ENCODE measurements around the gene NCK1. TPM values are rescaled to one million over a fixed set of nuclear protein-coding genes. Genes with fewer than 3 reads are reported as not detected.
A peak's percentile ranks its signal among the peaks of the same experiment; 100 is the strongest.

The NCK1 gene
- total RNA-seq, 1 donor from 2014 or later, result 43.7 TPM

DNA sequence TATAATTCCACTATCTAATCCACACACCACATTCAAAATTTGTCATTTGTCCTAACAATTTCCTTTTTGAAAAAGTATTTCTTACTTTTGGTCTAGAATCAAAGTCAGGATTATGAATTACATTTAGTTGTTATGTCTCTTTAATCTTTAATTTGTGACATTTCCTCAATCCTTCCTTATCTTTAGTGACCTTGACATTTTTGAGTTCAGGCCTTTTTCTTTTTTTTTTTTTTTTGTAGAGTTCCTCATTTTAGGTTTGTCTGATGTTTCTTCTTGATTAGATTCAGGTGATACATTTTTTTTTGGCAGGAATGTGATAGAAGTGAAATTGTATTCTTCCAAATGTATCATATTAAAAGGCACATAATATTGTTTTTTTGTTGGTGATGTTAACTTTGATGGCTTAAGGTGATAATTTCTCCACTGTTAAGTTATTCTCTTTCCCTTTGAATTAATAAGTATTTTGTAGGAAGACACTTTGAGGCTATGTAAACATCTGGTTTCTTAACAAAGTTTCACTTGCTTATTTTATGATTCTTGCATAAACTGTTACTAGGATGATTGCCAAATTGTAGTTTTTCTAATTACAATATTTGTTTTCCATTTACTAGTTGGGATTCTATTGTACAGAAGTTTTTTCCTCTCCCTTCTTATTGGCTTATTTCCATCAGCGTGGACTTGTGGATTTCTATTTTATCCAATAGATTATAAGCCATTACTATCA lies 26.8 kb upstream of the NCK1 start:
- Histone ChIP-seq H3K4me3 (ENCODE audit: insufficient read depth, low read depth, low read length) (no peak overlapping the region), H4K20me1 (ENCODE audit: insufficient read depth, low read length) (peaks cover 24% of the 10 kb centered on the region), H3K9me3 (ENCODE audit: insufficient read depth, low read depth, low read length) (no peaks in the 10 kb centered on the region), H3K36me3 (ENCODE audit: insufficient read depth, low read length) (no peaks in the 10 kb centered on the region), H3K27me3 (ENCODE audit: insufficient read depth, low read length) (no peaks in the 10 kb centered on the region), H3K4me2 (ENCODE audit: low read length) (no peak overlapping the region), H2AFZ (ENCODE audit: low read depth, low read length) (no peak overlapping the region), H3K79me2 (ENCODE audit: insufficient read depth, low read length) (peaks cover 76% of the 10 kb centered on the region), H3K27ac (ENCODE audit: low read depth, low read length) (no peak overlapping the region), H3K4me1 (ENCODE audit: insufficient read depth, low read length) (peaks cover 17% of the 10 kb centered on the region), H3K9ac (ENCODE audit: low read length) (no peak overlapping the region)
- H3K27ac Mint-ChIP-seq (ENCODE audit: unreplicated experiment), result no peak overlapping the region
- peaks cover 33% of the 10 kb centered on the region for H3K4me1 Mint-ChIP-seq (ENCODE audit: low read depth, unreplicated experiment)
- no peaks in the 10 kb centered on the region for H3K27me3 Mint-ChIP-seq (ENCODE audit: low read depth, unreplicated experiment)
- FAIRE-seq (no peak), DNase-seq (ENCODE audit: low read depth) (no peak)
- no peaks in the 10 kb centered on the region for H3K36me3 Mint-ChIP-seq (ENCODE audit: low read depth, unreplicated experiment)
- no peak overlapping the region for H3K4me3 Mint-ChIP-seq (ENCODE audit: unreplicated experiment)
- H3K9me3 Mint-ChIP-seq (ENCODE audit: unreplicated experiment), result no peaks in the 10 kb centered on the region
- TF ChIP-seq, protein P1, sequence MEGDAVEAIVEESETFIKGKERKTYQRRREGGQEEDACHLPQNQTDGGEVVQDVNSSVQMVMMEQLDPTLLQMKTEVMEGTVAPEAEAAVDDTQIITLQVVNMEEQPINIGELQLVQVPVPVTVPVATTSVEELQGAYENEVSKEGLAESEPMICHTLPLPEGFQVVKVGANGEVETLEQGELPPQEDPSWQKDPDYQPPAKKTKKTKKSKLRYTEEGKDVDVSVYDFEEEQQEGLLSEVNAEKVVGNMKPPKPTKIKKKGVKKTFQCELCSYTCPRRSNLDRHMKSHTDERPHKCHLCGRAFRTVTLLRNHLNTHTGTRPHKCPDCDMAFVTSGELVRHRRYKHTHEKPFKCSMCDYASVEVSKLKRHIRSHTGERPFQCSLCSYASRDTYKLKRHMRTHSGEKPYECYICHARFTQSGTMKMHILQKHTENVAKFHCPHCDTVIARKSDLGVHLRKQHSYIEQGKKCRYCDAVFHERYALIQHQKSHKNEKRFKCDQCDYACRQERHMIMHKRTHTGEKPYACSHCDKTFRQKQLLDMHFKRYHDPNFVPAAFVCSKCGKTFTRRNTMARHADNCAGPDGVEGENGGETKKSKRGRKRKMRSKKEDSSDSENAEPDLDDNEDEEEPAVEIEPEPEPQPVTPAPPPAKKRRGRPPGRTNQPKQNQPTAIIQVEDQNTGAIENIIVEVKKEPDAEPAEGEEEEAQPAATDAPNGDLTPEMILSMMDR (IDR thresholded peaks at IDR 0.05; ENCODE audit: insufficient read depth, low read depth, low read length), result no peak
- no peak for TF ChIP-seq EZH2 (IDR thresholded peaks at IDR 0.05; ENCODE audit: insufficient read depth, low read length)

DNA sequence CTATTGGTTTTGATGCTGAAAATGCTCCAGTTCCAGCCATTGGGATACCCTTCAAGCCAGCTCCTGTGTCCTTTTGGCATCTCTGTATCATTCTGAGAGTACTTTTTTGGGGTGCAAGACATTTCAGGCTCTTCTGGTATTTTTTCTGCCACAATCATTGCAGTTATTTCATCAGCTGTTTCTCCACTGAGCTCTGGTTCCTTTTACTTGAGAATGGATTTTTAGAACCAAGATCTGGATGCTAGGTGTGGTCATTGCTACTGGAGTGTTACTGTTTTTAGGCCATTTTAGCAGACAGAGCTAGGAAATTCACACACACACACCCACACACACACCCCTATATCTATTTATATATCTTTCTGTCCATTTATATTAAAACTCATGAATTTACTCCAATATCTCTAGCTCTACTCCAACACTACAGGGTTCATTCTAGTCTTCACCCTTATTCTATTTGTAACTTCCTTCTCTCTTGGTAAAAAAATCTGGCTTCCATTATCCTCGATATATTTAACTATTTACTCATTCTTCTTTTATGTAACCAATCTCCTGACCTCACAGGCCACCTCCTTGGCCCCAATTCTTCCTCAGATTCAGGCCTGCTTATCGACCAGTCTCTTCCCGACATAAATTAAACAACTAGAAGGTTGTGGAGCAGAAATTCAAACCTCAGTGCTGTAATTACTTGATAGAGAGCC lies 26.0 kb upstream of the NCK1 start:
- H3K4me1 ChIP-seq (ENCODE audit: insufficient read depth, low read length), result peaks cover 18% of the 10 kb centered on the region
- DNase-seq (ENCODE audit: low read depth) (peak; percentile 12), FAIRE-seq (no peak)
- Mint-ChIP-seq H3K4me1 (ENCODE audit: low read depth, unreplicated experiment) (peaks cover 29% of the 10 kb centered on the region), H3K9me3 (ENCODE audit: unreplicated experiment) (no peaks in the 10 kb centered on the region), H3K36me3 (ENCODE audit: low read depth, unreplicated experiment) (no peaks in the 10 kb centered on the region), H3K4me3 (ENCODE audit: unreplicated experiment) (no peak overlapping the region), H3K27ac (ENCODE audit: unreplicated experiment) (no peak overlapping the region), H3K27me3 (ENCODE audit: low read depth, unreplicated experiment) (no peaks in the 10 kb centered on the region)
- H3K4me3 ChIP-seq (ENCODE audit: insufficient read depth, low read depth, low read length), result no peak overlapping the region
- TF ChIP-seq, protein P1 (IDR thresholded peaks at IDR 0.05; ENCODE audit: insufficient read depth, low read depth, low read length), result no peak
- TF ChIP-seq EZH2 (IDR thresholded peaks at IDR 0.05; ENCODE audit: insufficient read depth, low read length), result no peak
- H4K20me1 ChIP-seq (ENCODE audit: insufficient read depth, low read length), result peaks cover 25% of the 10 kb centered on the region
- H3K36me3 ChIP-seq (ENCODE audit: insufficient read depth, low read length), result no peaks in the 10 kb centered on the region
- H3K79me2 ChIP-seq (ENCODE audit: insufficient read depth, low read length), result peaks cover 76% of the 10 kb centered on the region
- no peak overlapping the region for H3K9ac ChIP-seq (ENCODE audit: low read length)
- H3K9me3 ChIP-seq (ENCODE audit: insufficient read depth, low read depth, low read length), result no peaks in the 10 kb centered on the region
- peak overlapping the region; percentile 15 for H3K4me2 ChIP-seq (ENCODE audit: low read length)
- H2AFZ ChIP-seq (ENCODE audit: low read depth, low read length), result no peak overlapping the region
- no peak overlapping the region for H3K27ac ChIP-seq (ENCODE audit: low read depth, low read length)
- H3K27me3 ChIP-seq (ENCODE audit: insufficient read depth, low read length), result no peaks in the 10 kb centered on the region
